ENCODE data around the gene GRK2.

- TF ChIP-seq GATA3 (IDR thresholded peaks at IDR 0.05; ENCODE audit: low read depth, low read length), result no peak
- TF ChIP-seq GATA2 (IDR thresholded peaks at IDR 0.05; ENCODE audit: low read depth, low read length), result no peak
These were observed 28.7 kb upstream of the GRK2 start for GRCh38 chr11:67237574-67237973.

All from SH-SY5Y (cell line).